Vagina (tissue), 2 donors: ENCODE measurements around the gene EPB41.
A peak's percentile ranks its signal among the peaks of the same experiment; 100 is the strongest.

Experiments
- CTCF ChIP-seq, 3 experiments: fragments of 450-650 bp in 2 of 3; fragments of 200-600 bp in 1 of 3; sonication (generic) in 1 of 3; IDR thresholded peaks; one replicate each; pipeline ENCODE4 v1.5.1; 2017 to 2019; ENCODE audit warnings: antibody characterized with exemption in 3 of 3, mild to moderate bottlenecking in 2 of 3, moderate library complexity in 2 of 3
- POLR2A ChIP-seq, 2 donors: fragments of 450-650 bp; IDR thresholded peaks; one replicate each; pipeline ENCODE4 v1.6.1; 2017; ENCODE audit warnings: antibody characterized with exemption in 2 of 2, mild to moderate bottlenecking in 2 of 2, moderate library complexity in 2 of 2

DNA sequence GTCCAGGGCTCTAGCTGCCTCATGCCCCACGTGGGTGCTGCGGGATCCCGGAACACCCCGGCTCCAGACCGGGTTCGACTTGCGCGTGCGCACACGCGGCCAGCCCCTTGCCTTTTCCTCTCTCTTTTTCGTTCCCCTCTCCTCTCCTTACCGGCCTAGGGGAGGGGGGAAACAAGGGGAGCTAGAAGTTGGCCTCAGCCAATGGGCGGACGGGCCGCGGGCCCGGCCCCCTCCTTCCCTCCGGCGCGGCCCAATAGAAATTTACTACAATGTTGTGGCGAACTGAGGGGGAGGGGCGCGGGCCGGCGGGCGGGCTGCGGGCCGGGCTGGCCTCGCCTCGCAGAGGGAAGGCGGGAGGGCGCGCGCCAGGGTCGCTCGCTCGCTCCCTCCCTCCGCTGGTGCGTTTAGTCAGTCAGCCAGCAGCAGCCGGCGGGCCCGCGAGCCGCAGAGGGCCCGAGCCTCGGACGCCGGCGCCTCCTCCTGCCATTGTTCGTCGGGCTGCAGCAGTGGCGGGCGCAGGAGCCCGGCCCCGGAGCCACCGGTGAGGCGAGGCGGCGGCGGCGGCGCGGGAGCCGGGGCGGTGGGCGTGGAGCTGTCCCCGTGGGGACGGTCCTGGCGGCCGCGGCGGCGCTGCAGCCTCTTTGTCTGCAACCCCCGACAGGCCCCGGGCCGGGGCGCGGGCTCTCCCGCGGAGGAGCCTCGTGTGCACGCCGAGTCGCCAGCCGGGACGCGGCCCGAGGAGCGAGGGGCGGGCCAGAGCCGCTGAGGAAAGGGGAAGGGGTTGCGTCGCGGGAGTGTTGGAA is at the start of gene EPB41:
- TF ChIP-seq POLR2A (IDR thresholded peaks at IDR 0.05) (peak in 1 of 2 donors; percentile 59), CTCF (IDR thresholded peaks at IDR 0.05) (no peak)
